Spleen (tissue), 11 donors: ENCODE measurements around the gene ACTN2. TPM values are rescaled to one million over a fixed set of nuclear protein-coding genes. Genes with fewer than 3 reads are reported as not detected.

Experiments
- DNase-seq: peaks from one replicate; pipeline ENCODE4 v3.0.0-alpha.2; 2020
- H3K27ac ChIP-seq, 8 donors: fragments of 200-600 bp; sonication (generic) in 7 of 8; 1 replicate in 4 of 8; 2 replicates in 4 of 8; pipeline versions ENCODE4 v1.5.0 to v1.8.0; 2016 to 2021; ENCODE audit warnings: inconsistent platforms in 4 of 8, mild to moderate bottlenecking in 4 of 8, moderate library complexity in 1 of 8
- H3K27me3 ChIP-seq, 7 donors: fragments of 200-600 bp; sonication (generic) in 6 of 7; replicated peaks in 1 of 7; 1 replicate in 4 of 7; 2 replicates in 3 of 7; pipeline versions ENCODE4 v1.5.0 to v1.8.0; 2016 to 2021; ENCODE audit warnings: inconsistent platforms in 3 of 7, mild to moderate bottlenecking in 1 of 7
- H3K36me3 ChIP-seq, 6 donors: fragments of 200-600 bp; sonication (generic) in 5 of 6; 1 replicate in 4 of 6; 2 replicates in 2 of 6; pipeline versions ENCODE4 v1.5.0 to v1.8.0; 2016 to 2021; ENCODE audit warnings: inconsistent platforms in 2 of 6
- H3K4me1 ChIP-seq, 6 donors: fragments of 200-600 bp; sonication (generic) in 5 of 6; 1 replicate in 3 of 6; 2 replicates in 3 of 6; pipeline versions ENCODE4 v1.5.0 to v1.8.0; 2016 to 2021; ENCODE audit warnings: inconsistent platforms in 3 of 6
- H3K4me3 ChIP-seq, 8 donors: fragments of 200-600 bp; sonication (generic) in 7 of 8; 1 replicate in 4 of 8; 2 replicates in 4 of 8; pipeline versions ENCODE4 v1.5.0 to v1.8.0; 2016 to 2021; ENCODE audit warnings: inconsistent platforms in 4 of 8, mild to moderate bottlenecking in 4 of 8, moderate library complexity in 2 of 8
- H3K9me3 ChIP-seq, 8 donors: fragments of 200-600 bp; sonication (generic) in 7 of 8; 1 replicate in 4 of 8; 2 replicates in 4 of 8; pipeline versions ENCODE4 v1.5.0 to v1.8.0; 2016 to 2021; ENCODE audit warnings: inconsistent platforms in 4 of 8
- POLR2A ChIP-seq, 3 donors: fragments of 450-650 bp; IDR thresholded peaks; one replicate each; pipeline ENCODE4 v1.5.1; 2017; ENCODE audit warnings: antibody characterized with exemption in 3 of 3, mild to moderate bottlenecking in 1 of 3
- POLR2AphosphoS5 ChIP-seq, 3 donors: sonication (generic); formaldehyde crosslinking; IDR thresholded peaks; one replicate each; pipeline ENCODE4 v1.5.1; 2017; ENCODE audit warnings: antibody characterized with exemption in 3 of 3
- WGBS, 5 donors: extraction: QIAGEN DNeasy Blood & Tissue Kit in 3 of 5; methylation state at CpG; one replicate each; pipeline versions ENCODE4 v1.1.5 to v1.1.7; 2013 to 2018; 5-methylcytosine and 5-hydroxymethylcytosine counted together
- intact Hi-C: fragments of 100-400 bp; cut with DNase I; formaldehyde crosslinking; loops from one replicate; pipeline ENCODE4 v1.15.0; 2023; ENCODE audit warnings: low total_unique reads
- polyA plus RNA-seq, 3 donors: library from polyadenylated mRNA; stranded (reverse); fragments of 200-250 nt; gene quantifications; one replicate each; pipeline ENCODE4 v1.2.1, GENCODE V29; 2013
- total RNA-seq, 7 donors: library from RNA; depleted of rRNA in 3 of 7; stranded (reverse); fragments of >200 nt in 3 of 7; fragmentation: NEBNext Ultra II Directional in 4 of 7; extraction: Animal tissue kit (Norgen Biotek cat#: 25700) in 4 of 7; gene quantifications; one replicate each; pipeline versions ENCODE4 v1.1.0 to v1.2.1, GENCODE V29; 2016 to 2021
- TF ChIP-seq, protein P1 (sequence below), 11 experiments: fragments of 200-600 bp in 7 of 11; fragments of 450-650 bp in 4 of 11; sonication (generic) in 4 of 11; IDR thresholded peaks in 8 of 11; conservative IDR thresholded peaks in 3 of 11; 1 replicate in 7 of 11; 2 replicates in 4 of 11; pipeline versions ENCODE4 v1.4.0 to v1.8.0; 2016 to 2021; ENCODE audit warnings: antibody characterized with exemption in 11 of 11, inconsistent platforms in 4 of 11, mild to moderate bottlenecking in 1 of 11
- donor health status: healthy with polysubstance abuse.
- donor health status: DM: no; HTN: no; CAD: no; lungs with moderate emphysema.
- donor health status: DM: no; HTN: no; CAD: no.
- donor health status: Bipolar disorder and iron deficiency.
- donor health status: healthy.
- donor health status: DM: no; HTN: no; CAD: no.
- donor health status: DM: yes; HTN: yes; CAD: no.

Gene ACTN2
- total and polyA plus RNA-seq, 10 donors = 0.19 to 1.5 (median 0.64) TPM; not detected in 4

DNA sequence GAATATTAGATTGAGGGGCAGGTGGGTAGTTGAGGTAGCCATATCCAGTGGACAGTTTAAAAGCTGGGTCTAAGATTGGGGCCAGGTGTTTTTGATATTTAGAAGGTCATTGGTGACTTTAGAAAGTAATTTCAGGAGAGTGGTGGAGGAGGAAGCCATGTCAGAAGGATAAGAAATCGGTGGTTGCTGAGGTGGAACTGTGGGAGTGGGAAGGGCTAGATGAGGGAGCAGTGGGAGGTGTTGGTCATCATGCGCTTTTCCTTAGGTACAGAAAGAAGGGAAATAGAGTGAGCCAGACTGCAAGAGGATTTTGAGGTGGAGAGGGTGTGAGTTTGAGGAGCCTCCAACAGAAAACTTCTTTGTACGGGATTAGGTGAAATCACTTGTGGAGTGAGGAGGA is 116.0 kb downstream of the ACTN2 start:
- DNase-seq = no peak
- Histone ChIP-seq H3K9me3 (no peaks in the 10 kb centered on the region), H3K4me3 (no peak overlapping the region), H3K36me3 (peaks cover 0 to 45% (median 25%) of the 10 kb centered on the region in 6 donors), H3K4me1 (peaks cover 6 to 52% (median 27%) of the 10 kb centered on the region in 6 donors), H3K27ac (no peak overlapping the region), H3K27me3 (no peaks in the 10 kb centered on the region)
- WGBS, 5 donors = 61 to 95% (median 93%) methylated on average over 2 to 3 of the region's 3 CpGs
- no peak for TF ChIP-seq POLR2AphosphoS5 (IDR thresholded peaks at IDR 0.05)
- TF ChIP-seq POLR2A (IDR thresholded peaks at IDR 0.05) = no peak
- TF ChIP-seq, protein P1, sequence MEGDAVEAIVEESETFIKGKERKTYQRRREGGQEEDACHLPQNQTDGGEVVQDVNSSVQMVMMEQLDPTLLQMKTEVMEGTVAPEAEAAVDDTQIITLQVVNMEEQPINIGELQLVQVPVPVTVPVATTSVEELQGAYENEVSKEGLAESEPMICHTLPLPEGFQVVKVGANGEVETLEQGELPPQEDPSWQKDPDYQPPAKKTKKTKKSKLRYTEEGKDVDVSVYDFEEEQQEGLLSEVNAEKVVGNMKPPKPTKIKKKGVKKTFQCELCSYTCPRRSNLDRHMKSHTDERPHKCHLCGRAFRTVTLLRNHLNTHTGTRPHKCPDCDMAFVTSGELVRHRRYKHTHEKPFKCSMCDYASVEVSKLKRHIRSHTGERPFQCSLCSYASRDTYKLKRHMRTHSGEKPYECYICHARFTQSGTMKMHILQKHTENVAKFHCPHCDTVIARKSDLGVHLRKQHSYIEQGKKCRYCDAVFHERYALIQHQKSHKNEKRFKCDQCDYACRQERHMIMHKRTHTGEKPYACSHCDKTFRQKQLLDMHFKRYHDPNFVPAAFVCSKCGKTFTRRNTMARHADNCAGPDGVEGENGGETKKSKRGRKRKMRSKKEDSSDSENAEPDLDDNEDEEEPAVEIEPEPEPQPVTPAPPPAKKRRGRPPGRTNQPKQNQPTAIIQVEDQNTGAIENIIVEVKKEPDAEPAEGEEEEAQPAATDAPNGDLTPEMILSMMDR (IDR thresholded peaks at IDR 0.05 in 8 of 11, conservative IDR thresholded peaks at IDR 0.05 in 3 of 11) = no peak
- intact Hi-C loops = no loop called here

DNA sequence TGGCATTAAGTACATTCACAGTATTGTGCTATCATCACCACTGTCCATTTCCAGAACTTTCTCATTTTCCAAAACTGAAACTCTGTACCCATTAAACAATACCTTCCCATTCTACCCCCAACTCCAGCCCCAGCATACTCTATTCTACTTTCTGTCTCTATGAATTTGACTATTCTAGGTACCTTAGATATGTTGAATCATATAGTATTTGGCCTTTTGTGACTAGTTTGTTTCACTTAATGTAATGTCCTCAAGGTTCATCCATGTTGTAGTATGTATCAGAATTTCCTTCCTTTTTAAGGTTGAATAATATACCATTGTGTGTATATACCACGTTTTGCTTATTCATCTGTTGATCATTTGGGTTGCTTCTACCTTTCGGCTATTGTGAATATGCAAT is 120.3 kb downstream of the ACTN2 start:
- no peak overlapping the region for H3K27ac ChIP-seq
- 84 to 91% (median 87%) methylated on average over 2 of the region's 2 CpGs for WGBS, 5 donors
- peaks cover 0 to 89% (median 52%) of the 10 kb centered on the region in 6 donors for H3K36me3 ChIP-seq
- no peaks in the 10 kb centered on the region for H3K9me3 ChIP-seq
- intact Hi-C loops = no loop called here
- TF ChIP-seq POLR2A (IDR thresholded peaks at IDR 0.05) (no peak), POLR2AphosphoS5 (IDR thresholded peaks at IDR 0.05) (no peak)
- TF ChIP-seq, protein P1 (IDR thresholded peaks at IDR 0.05 in 8 of 11, conservative IDR thresholded peaks at IDR 0.05 in 3 of 11) = no peak
- no peak overlapping the region for H3K4me3 ChIP-seq
- no peaks in the 10 kb centered on the region for H3K27me3 ChIP-seq
- peaks cover 0 to 20% (median 7%) of the 10 kb centered on the region in 6 donors for H3K4me1 ChIP-seq
- no peak for DNase-seq

DNA sequence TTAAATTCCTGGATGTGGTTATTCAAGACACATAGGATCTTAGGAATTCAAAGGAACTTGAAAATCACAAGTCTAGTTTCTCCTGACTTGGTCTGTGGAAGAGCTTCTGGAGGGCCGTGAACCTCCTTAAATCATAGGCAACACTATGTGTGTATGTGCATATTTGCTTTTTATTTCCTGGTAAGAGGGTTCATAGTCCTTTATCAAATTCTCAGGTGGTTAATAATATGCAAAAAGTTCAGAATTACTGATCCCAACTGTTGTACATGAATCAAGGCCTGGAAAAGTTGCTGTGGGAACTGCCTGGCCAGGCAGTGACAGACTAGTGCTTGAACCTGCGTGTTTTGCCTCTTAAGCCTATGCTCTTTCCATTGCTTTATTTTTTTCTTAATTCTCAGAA is 121.7 kb downstream of the ACTN2 start:
- H3K4me1 ChIP-seq = peaks cover 0 to 14% (median 7%) of the 10 kb centered on the region in 6 donors
- H3K27me3 ChIP-seq = no peaks in the 10 kb centered on the region
- H3K9me3 ChIP-seq = no peaks in the 10 kb centered on the region
- H3K4me3 ChIP-seq = no peak overlapping the region
- 70 to 97% (median 97%) methylated on average over 2 of the region's 2 CpGs for WGBS, 5 donors
- DNase-seq = no peak
- TF ChIP-seq, protein P1 (IDR thresholded peaks at IDR 0.05 in 8 of 11, conservative IDR thresholded peaks at IDR 0.05 in 3 of 11) = no peak
- TF ChIP-seq POLR2A (IDR thresholded peaks at IDR 0.05) (no peak), POLR2AphosphoS5 (IDR thresholded peaks at IDR 0.05) (no peak)
- H3K36me3 ChIP-seq = peaks cover 0 to 100% (median 63%) of the 10 kb centered on the region in 6 donors
- intact Hi-C loops = no loop called here
- H3K27ac ChIP-seq = no peak overlapping the region

DNA sequence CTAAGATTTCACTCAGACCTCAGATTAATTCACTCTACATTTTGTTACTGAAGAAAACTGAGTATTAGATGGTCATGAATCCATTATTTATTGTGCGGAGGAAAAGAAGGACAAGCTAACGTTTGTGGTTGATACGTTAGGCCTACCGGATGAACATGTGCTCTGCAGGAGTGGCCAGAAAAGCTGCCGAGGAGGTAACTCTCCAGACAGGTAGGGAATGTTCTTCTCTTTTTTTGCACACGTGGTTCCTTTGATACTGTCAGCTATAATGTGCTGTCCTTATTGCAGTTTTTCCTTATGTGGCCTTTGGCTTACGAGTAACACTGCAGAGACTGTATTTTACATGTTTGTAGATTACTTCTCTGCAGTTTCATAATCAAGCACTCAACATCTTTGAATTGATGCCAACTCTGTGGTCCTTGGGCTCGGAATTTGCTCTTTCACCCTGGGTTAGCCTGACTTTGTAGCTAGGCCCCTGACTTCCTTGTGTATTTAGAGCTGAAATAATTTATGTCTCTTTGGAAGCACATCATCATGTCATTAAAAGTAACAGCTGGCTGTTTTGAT is 122.3 kb downstream of the ACTN2 start:
- Histone ChIP-seq H3K36me3 (peaks cover 0 to 100% (median 64%) of the 10 kb centered on the region in 6 donors), H3K4me3 (no peak overlapping the region), H3K27me3 (no peaks in the 10 kb centered on the region), H3K4me1 (peaks cover 0 to 14% (median 7%) of the 10 kb centered on the region in 6 donors), H3K9me3 (no peaks in the 10 kb centered on the region), H3K27ac (no peak overlapping the region)
- DNase-seq = no peak
- 60 to 84% (median 71%) methylated on average over 8 of the region's 8 CpGs for WGBS, 5 donors
- intact Hi-C loops = no loop called here
- TF ChIP-seq POLR2A (IDR thresholded peaks at IDR 0.05) (no peak), POLR2AphosphoS5 (IDR thresholded peaks at IDR 0.05) (no peak)
- TF ChIP-seq, protein P1 (IDR thresholded peaks at IDR 0.05 in 8 of 11, conservative IDR thresholded peaks at IDR 0.05 in 3 of 11) = no peak
